ENCODE data around the gene ARL16. TPM values are rescaled to one million over a fixed set of nuclear protein-coding genes. Genes with fewer than 3 reads are reported as not detected.

Gene ARL16
- total RNA-seq, 4 donors from 2014 or later: 29.2 to 45.1 (median 36.2) TPM

GRCh38 chr17:81673561-81674258 is 9.9 kb downstream of the ARL16 start:
- no peak for DNase-seq (ENCODE audit: low spot score in 2 of 2)
- no peak overlapping the region for H3K4me3 ChIP-seq (ENCODE audit: low read depth, poor library complexity, severe bottlenecking)
- no peak for TF ChIP-seq POLR2A (IDR thresholded peaks at IDR 0.05)
- TF ChIP-seq CTCF (IDR thresholded peaks at IDR 0.05): no peak
- WGBS, 2 donors: 74 to 81% methylated on average over 18 of the region's 18 CpGs
- intact Hi-C loops (cut with DNase I; ENCODE audit: low total_unique reads): no loop called here

GRCh38 chr17:81672954-81673353 is 10.6 kb downstream of the ARL16 start:
- no peak overlapping the region for H3K4me3 ChIP-seq (ENCODE audit: low read depth, poor library complexity, severe bottlenecking)
- DNase-seq (ENCODE audit: low spot score in 2 of 2): no peak
- TF ChIP-seq CTCF (IDR thresholded peaks at IDR 0.05) (no peak), POLR2A (IDR thresholded peaks at IDR 0.05) (no peak)
- intact Hi-C loops (cut with DNase I; ENCODE audit: low total_unique reads): no loop called here
- WGBS, 2 donors: 89 to 93% methylated on average over 16 of the region's 16 CpGs

- WGBS, 2 donors: 80 to 81% methylated on average over 13 to 18 of the region's 18 CpGs
- TF ChIP-seq POLR2A (IDR thresholded peaks at IDR 0.05) (no peak), CTCF (IDR thresholded peaks at IDR 0.05) (no peak)
- intact Hi-C loops (cut with DNase I; ENCODE audit: low total_unique reads): no loop called here
- no peak overlapping the region for H3K4me3 ChIP-seq (ENCODE audit: low read depth, poor library complexity, severe bottlenecking)
- DNase-seq (ENCODE audit: low spot score in 2 of 2): no peak
Measured at GRCh38 chr17:81672504-81672903, 11.1 kb downstream of the ARL16 start.

GRCh38 chr17:81667754-81668153 is 15.8 kb downstream of the ARL16 start:
- WGBS, 2 donors: 61 to 62% methylated on average over 18 of the region's 18 CpGs
- peak in 1 of 2 donors; percentile 52 for DNase-seq (ENCODE audit: low spot score in 2 of 2)
- TF ChIP-seq CTCF (IDR thresholded peaks at IDR 0.05) (no peak), POLR2A (IDR thresholded peaks at IDR 0.05) (no peak)
- intact Hi-C loops (cut with DNase I; ENCODE audit: low total_unique reads): no loop called here
- H3K4me3 ChIP-seq (ENCODE audit: low read depth, poor library complexity, severe bottlenecking): no peak overlapping the region

- H3K4me3 ChIP-seq (ENCODE audit: low read depth, poor library complexity, severe bottlenecking): peak within 1 kb of the TSS; percentile 91
- WGBS, 2 donors: 0 to 1% methylated on average over 45 to 73 of the region's 96 CpGs
- intact Hi-C loops (cut with DNase I; ENCODE audit: low total_unique reads): no loop called here
- DNase-seq (ENCODE audit: low spot score in 2 of 2): peak; percentile 93 to 99
- TF ChIP-seq POLR2A (IDR thresholded peaks at IDR 0.05): peak in 1 of 2 donors; percentile 23
- no peak for TF ChIP-seq CTCF (IDR thresholded peaks at IDR 0.05)
Measured at GRCh38 chr17:81666342-81667191, 17.0 kb downstream of the ARL16 start, which contains the start of the genes CCDC137 and OXLD1. Gene CCDC137, plus strand, starts transcription at chr17:81666737. Its CDS starts 30 bp downstream, at chr17:81666767. Gene OXLD1, minus strand, starts transcription at chr17:81666605. Its CDS starts 28 bp downstream, at chr17:81666577.
